Ectodermal cell (in vitro differentiated cells): ENCODE measurements around the gene PTPN21.

Source experiments
- H3K27ac ChIP-seq: 2 replicates; pipeline ENCODE4 v1.7.0; 2013; ENCODE audit warnings: mild to moderate bottlenecking, low read depth, low read length; ENCODE audit not compliant: insufficient read depth, poor library complexity, severe bottlenecking
- H3K27me3 ChIP-seq: 2 replicates; pipeline ENCODE4 v1.7.0; 2013; ENCODE audit warnings: mild to moderate bottlenecking, low read length; ENCODE audit not compliant: insufficient read depth, control insufficient read depth, poor library complexity, severe bottlenecking
- H3K36me3 ChIP-seq: one replicate; pipeline ENCODE4 v1.7.0; 2013; ENCODE audit warnings: low read length; ENCODE audit not compliant: control insufficient read depth, insufficient read depth
- H3K4me1 ChIP-seq: one replicate; pipeline ENCODE4 v1.7.0; 2013; ENCODE audit warnings: low read length; ENCODE audit not compliant: control insufficient read depth, insufficient read depth
- H3K4me3 ChIP-seq: 2 replicates; pipeline ENCODE4 v1.7.0; 2013; ENCODE audit warnings: low read depth, low read length, control low read depth; ENCODE audit not compliant: insufficient read depth
- H3K9me3 ChIP-seq: 2 replicates; pipeline ENCODE4 v1.7.0; 2013; ENCODE audit warnings: mild to moderate bottlenecking, low read length, moderate library complexity; ENCODE audit not compliant: control insufficient read depth
- WGBS, 2 experiments: methylation state at CpG; one replicate each; pipeline ENCODE4 v1.1.7; 2013; ENCODE audit warnings: missing lambda C conversion rate in 2 of 2; 5-methylcytosine and 5-hydroxymethylcytosine counted together

Gene PTPN21

GRCh38 chr14:88430976-88431375, 123.8 kb downstream of the PTPN21 start:
- WGBS, 2 experiments, result 100% methylated on average over 1 to 2 of the region's 2 CpGs
- H3K4me3 ChIP-seq, result no peak overlapping the region
- H3K27ac ChIP-seq, result no peak overlapping the region
- H3K27me3 ChIP-seq, result no peaks in the 10 kb centered on the region
- H3K9me3 ChIP-seq, result no peaks in the 10 kb centered on the region
- H3K36me3 ChIP-seq, result no peaks in the 10 kb centered on the region
- H3K4me1 ChIP-seq, result no peaks in the 10 kb centered on the region

- 88 to 89% methylated on average over 7 of the region's 7 CpGs for WGBS, 2 experiments
Observed at GRCh38 chr14:88426271-88426670, 128.5 kb downstream of the PTPN21 start.

GRCh38 chr14:88424573-88424972, 130.2 kb downstream of the PTPN21 start:
- no peaks in the 10 kb centered on the region for H3K27me3 ChIP-seq
- peaks cover 3% of the 10 kb centered on the region for H3K36me3 ChIP-seq
- H3K27ac ChIP-seq, result no peak overlapping the region
- no peaks in the 10 kb centered on the region for H3K4me1 ChIP-seq
- H3K9me3 ChIP-seq, result no peaks in the 10 kb centered on the region
- H3K4me3 ChIP-seq, result no peak overlapping the region

More at GRCh38 chr14:88426271-88426670, 128.5 kb downstream of the PTPN21 start:
- H3K4me3 ChIP-seq, result no peak overlapping the region
- H3K4me1 ChIP-seq, result no peaks in the 10 kb centered on the region
- H3K9me3 ChIP-seq, result no peaks in the 10 kb centered on the region
- no peaks in the 10 kb centered on the region for H3K36me3 ChIP-seq
- H3K27me3 ChIP-seq, result no peaks in the 10 kb centered on the region
- H3K27ac ChIP-seq, result no peak overlapping the region

DNA sequence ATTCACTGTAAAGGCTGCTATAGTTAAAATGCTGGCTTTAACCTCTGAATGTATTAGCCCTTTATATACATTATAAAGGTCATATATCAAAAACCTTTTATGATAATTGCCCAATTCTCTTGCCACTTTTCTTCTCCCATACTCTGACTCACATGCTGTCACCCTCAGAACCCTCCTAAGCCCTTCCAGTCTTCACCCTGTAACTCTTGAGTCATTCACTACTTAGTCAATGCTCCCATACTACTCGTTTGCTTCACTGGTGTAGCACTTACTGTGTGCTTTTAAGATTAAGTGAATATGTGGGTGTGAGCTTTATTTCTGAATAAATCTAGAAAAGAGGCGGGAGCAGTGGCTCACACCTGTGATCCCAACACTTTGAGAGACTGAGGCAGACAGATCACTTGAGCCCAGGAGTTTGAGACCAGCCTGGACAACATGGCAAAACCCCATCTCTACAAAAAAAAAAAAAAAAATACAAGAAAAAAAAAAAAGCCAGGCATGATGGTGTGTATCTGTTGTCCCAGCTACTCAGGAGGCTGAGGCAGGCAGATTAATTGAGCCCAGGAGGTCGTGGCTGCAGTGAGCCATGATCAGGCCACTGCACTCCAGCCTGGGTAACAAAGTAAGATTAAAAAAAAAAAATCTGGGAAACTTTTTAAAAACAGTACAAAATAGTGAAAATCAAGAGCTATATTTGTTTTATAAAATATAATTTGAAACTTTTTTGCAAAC, 131.7 kb downstream of the PTPN21 start:
- Histone ChIP-seq H3K9me3 (no peaks in the 10 kb centered on the region), H3K4me3 (no peak overlapping the region), H3K27ac (no peak overlapping the region), H3K36me3 (peaks cover 3% of the 10 kb centered on the region), H3K4me1 (no peaks in the 10 kb centered on the region), H3K27me3 (no peaks in the 10 kb centered on the region)
- 80 to 87% methylated on average over 2 to 3 of the region's 3 CpGs for WGBS, 2 experiments

GRCh38 chr14:88422047-88422446, 132.8 kb downstream of the PTPN21 start:
- Histone ChIP-seq H3K27me3 (no peaks in the 10 kb centered on the region), H3K36me3 (peaks cover 3% of the 10 kb centered on the region), H3K4me3 (no peak overlapping the region), H3K4me1 (no peaks in the 10 kb centered on the region), H3K27ac (no peak overlapping the region), H3K9me3 (no peaks in the 10 kb centered on the region)

- Histone ChIP-seq H3K27ac (no peak overlapping the region), H3K4me1 (no peaks in the 10 kb centered on the region), H3K27me3 (no peaks in the 10 kb centered on the region), H3K4me3 (no peak overlapping the region), H3K36me3 (peaks cover 3% of the 10 kb centered on the region), H3K9me3 (no peaks in the 10 kb centered on the region)
- 90 to 91% methylated on average over 4 of the region's 4 CpGs for WGBS, 2 experiments
Observed at GRCh38 chr14:88421286-88421685, 133.5 kb downstream of the PTPN21 start.

- WGBS, 2 experiments, result 93 to 98% methylated on average over 2 to 3 of the region's 3 CpGs
- Histone ChIP-seq H3K36me3 (peaks cover 7% of the 10 kb centered on the region), H3K4me1 (no peaks in the 10 kb centered on the region), H3K27me3 (no peaks in the 10 kb centered on the region), H3K9me3 (no peaks in the 10 kb centered on the region), H3K27ac (no peak overlapping the region), H3K4me3 (no peak overlapping the region)
Observed at GRCh38 chr14:88420187-88420586, 134.6 kb downstream of the PTPN21 start.

- no peak overlapping the region for H3K4me3 ChIP-seq
- H3K27me3 ChIP-seq, result no peaks in the 10 kb centered on the region
- no peak overlapping the region for H3K27ac ChIP-seq
- H3K36me3 ChIP-seq, result peaks cover 9% of the 10 kb centered on the region
- no peaks in the 10 kb centered on the region for H3K4me1 ChIP-seq
- H3K9me3 ChIP-seq, result no peaks in the 10 kb centered on the region
Observed at GRCh38 chr14:88417594-88417993, 137.2 kb downstream of the PTPN21 start.
